Hematopoietic multipotent progenitor cell treated with erythropoietin and hydrocortisone succinate and interleukin-3 and kit ligand, for 6 days (in vitro differentiated cells): ENCODE measurements around the gene SEMA7A.

Experiments used
- DNase-seq: peaks from one replicate; pipeline ENCODE4 v3.0.0-alpha.2; 2015

The SEMA7A gene

GRCh38 chr15:74415966-74416916 is 17.5 kb downstream of the SEMA7A start:
- DNase-seq = no peak

GRCh38 chr15:74414603-74415338 is 19.0 kb downstream of the SEMA7A start:
- DNase-seq = no peak

GRCh38 chr15:74414081-74414580 is 19.6 kb downstream of the SEMA7A start:
- DNase-seq = no peak

- no peak for DNase-seq
Observed at GRCh38 chr15:74413350-74414080, 20.2 kb downstream of the SEMA7A start.

- no peak for DNase-seq
Observed at GRCh38 chr15:74412159-74412558, 21.6 kb downstream of the SEMA7A start.

GRCh38 chr15:74411686-74412085 is 22.1 kb downstream of the SEMA7A start:
- DNase-seq = no peak

- no peak for DNase-seq
Observed at GRCh38 chr15:74410502-74410901, 23.3 kb downstream of the SEMA7A start.

GRCh38 chr15:74409225-74409624 is 24.5 kb downstream of the SEMA7A start:
- no peak for DNase-seq

- DNase-seq = no peak
Observed at GRCh38 chr15:74408815-74409214, 24.9 kb downstream of the SEMA7A start.

GRCh38 chr15:74408385-74408784 is 25.4 kb downstream of the SEMA7A start:
- no peak for DNase-seq

- DNase-seq = no peak
Observed at GRCh38 chr15:74406992-74407705, 26.6 kb downstream of the SEMA7A start.

- no peak for DNase-seq
Observed at GRCh38 chr15:74406517-74406916, 27.2 kb downstream of the SEMA7A start.

- no peak for DNase-seq
Observed at GRCh38 chr15:74405823-74406222, 27.9 kb downstream of the SEMA7A start.

- no peak for DNase-seq
Observed at GRCh38 chr15:74403991-74404563, 29.7 kb downstream of the SEMA7A start.

- no peak for DNase-seq
Observed at GRCh38 chr15:74403588-74403919, 30.2 kb downstream of the SEMA7A start.

- no peak for DNase-seq
Observed at GRCh38 chr15:74402873-74403587, 30.7 kb downstream of the SEMA7A start.

- no peak for DNase-seq
Observed at GRCh38 chr15:74402337-74402841, 31.4 kb downstream of the SEMA7A start.

GRCh38 chr15:74400915-74401757 is 32.6 kb downstream of the SEMA7A start:
- DNase-seq = no peak

- DNase-seq = peak; percentile 71
Observed at GRCh38 chr15:74400313-74400860, 33.4 kb downstream of the SEMA7A start.
